Measurements from ENCODE around the gene TSPAN18.

The TSPAN18 gene

DNA sequence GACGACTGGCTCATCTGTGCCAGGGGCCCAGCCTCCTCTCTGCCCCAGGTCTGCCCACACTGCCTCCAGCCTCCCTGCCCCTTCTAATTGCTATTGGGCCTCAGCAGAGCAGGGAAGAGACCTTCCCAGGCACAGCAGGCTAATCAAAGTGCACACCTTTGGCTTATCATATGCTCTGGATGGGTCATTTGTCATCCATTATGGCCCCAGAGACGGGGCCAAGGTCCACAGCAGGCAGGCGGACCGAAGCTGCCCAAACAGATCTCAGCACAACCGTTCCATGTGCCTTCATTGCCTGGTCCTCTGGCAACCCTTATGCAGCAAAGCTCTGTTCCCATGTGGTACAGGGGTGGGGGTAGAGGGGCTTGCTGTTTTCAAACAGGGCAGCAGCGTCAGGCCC, 157.3 kb downstream of the TSPAN18 start:
- TF ChIP-seq, protein P1, sequence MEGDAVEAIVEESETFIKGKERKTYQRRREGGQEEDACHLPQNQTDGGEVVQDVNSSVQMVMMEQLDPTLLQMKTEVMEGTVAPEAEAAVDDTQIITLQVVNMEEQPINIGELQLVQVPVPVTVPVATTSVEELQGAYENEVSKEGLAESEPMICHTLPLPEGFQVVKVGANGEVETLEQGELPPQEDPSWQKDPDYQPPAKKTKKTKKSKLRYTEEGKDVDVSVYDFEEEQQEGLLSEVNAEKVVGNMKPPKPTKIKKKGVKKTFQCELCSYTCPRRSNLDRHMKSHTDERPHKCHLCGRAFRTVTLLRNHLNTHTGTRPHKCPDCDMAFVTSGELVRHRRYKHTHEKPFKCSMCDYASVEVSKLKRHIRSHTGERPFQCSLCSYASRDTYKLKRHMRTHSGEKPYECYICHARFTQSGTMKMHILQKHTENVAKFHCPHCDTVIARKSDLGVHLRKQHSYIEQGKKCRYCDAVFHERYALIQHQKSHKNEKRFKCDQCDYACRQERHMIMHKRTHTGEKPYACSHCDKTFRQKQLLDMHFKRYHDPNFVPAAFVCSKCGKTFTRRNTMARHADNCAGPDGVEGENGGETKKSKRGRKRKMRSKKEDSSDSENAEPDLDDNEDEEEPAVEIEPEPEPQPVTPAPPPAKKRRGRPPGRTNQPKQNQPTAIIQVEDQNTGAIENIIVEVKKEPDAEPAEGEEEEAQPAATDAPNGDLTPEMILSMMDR (conservative IDR thresholded peaks at IDR 0.05; ENCODE audit: low read length), result no peak
- no peak for TF ChIP-seq EZH2phosphoT487 (IDR thresholded peaks at IDR 0.05; ENCODE audit: borderline replicate concordance)
- no peaks in the 10 kb centered on the region for H4K20me1 ChIP-seq (ENCODE audit: insufficient read depth, low read length, poor library complexity, severe bottlenecking)
- H3K4me3 ChIP-seq (ENCODE audit: low read length, poor library complexity, severe bottlenecking), result no peak overlapping the region
- no peaks in the 10 kb centered on the region for H3K36me3 ChIP-seq (ENCODE audit: insufficient read depth, low read length)
- H3K27me3 ChIP-seq (ENCODE audit: insufficient read depth, low read length, poor library complexity, severe bottlenecking), result no peaks in the 10 kb centered on the region
- no peak overlapping the region for H3K9ac ChIP-seq (ENCODE audit: low read depth, low read length, poor library complexity, severe bottlenecking)
- no peaks in the 10 kb centered on the region for H3K4me1 ChIP-seq (ENCODE audit: insufficient read depth, low read length, poor library complexity, severe bottlenecking)
- H3K79me2 ChIP-seq (ENCODE audit: insufficient read depth, low read length), result no peaks in the 10 kb centered on the region
- H3K9me3 ChIP-seq (ENCODE audit: insufficient read depth, low read depth, low read length), result no peaks in the 10 kb centered on the region
- H3K4me2 ChIP-seq (ENCODE audit: low read depth, low read length, poor library complexity, severe bottlenecking), result no peak overlapping the region
- H2AFZ ChIP-seq (ENCODE audit: low read length), result no peak overlapping the region
- H3F3A ChIP-seq (ENCODE audit: low read depth), result no peaks in the 10 kb centered on the region
- H3K9me2 ChIP-seq (replicated peaks; ENCODE audit: low read depth, low read length), result no peaks in the 10 kb centered on the region

DNA sequence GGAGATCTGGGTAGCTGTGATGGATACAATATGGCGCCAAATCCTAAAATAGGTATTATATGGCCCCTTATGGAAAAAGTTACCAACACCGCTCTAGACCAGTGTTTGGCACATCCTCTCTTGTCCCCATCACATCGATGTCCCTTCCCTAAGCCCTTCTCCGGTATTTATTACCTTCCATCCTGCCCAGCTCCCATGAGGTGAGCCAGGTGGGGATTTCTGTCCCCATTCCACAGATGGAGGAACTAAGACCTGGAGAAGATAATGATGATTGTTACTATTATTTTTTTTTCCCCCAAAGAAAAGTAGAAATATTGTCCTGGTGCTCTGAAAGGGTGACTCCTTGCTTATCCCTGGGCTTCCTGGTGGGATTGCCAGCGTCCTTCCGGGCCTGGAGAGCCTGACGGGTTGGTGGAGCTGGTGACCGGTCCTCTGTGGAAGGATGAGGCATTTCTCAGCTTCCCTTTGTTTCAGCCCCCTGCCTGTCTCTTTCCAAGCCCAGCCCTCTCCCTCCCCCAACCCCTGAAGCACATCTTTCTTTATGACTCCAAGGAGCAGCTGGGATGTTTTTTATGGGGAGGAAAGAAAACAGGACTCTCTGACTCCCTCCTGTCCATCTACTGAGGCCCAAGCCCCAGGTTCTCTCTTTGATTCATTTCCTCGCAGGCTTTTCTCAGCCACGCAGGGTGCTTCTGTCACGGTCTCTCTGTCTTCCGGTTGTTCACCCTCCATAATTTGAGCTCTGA, 158.5 kb downstream of the TSPAN18 start:
- Histone ChIP-seq H4K20me1 (ENCODE audit: insufficient read depth, low read length, poor library complexity, severe bottlenecking) (no peaks in the 10 kb centered on the region), H3K4me2 (ENCODE audit: low read depth, low read length, poor library complexity, severe bottlenecking) (no peak overlapping the region), H3K9me2 (replicated peaks; ENCODE audit: low read depth, low read length) (no peaks in the 10 kb centered on the region), H3K9ac (ENCODE audit: low read depth, low read length, poor library complexity, severe bottlenecking) (no peak overlapping the region), H3K9me3 (ENCODE audit: insufficient read depth, low read depth, low read length) (no peaks in the 10 kb centered on the region), H3K4me1 (ENCODE audit: insufficient read depth, low read length, poor library complexity, severe bottlenecking) (no peaks in the 10 kb centered on the region), H3K79me2 (ENCODE audit: insufficient read depth, low read length) (no peaks in the 10 kb centered on the region), H3F3A (ENCODE audit: low read depth) (no peaks in the 10 kb centered on the region), H3K36me3 (ENCODE audit: insufficient read depth, low read length) (no peaks in the 10 kb centered on the region), H2AFZ (ENCODE audit: low read length) (no peak overlapping the region), H3K4me3 (ENCODE audit: low read length, poor library complexity, severe bottlenecking) (no peak overlapping the region), H3K27me3 (ENCODE audit: insufficient read depth, low read length, poor library complexity, severe bottlenecking) (no peaks in the 10 kb centered on the region)
- TF ChIP-seq, protein P1 (conservative IDR thresholded peaks at IDR 0.05; ENCODE audit: low read length), result no peak
- no peak for TF ChIP-seq EZH2phosphoT487 (IDR thresholded peaks at IDR 0.05; ENCODE audit: borderline replicate concordance)

DNA sequence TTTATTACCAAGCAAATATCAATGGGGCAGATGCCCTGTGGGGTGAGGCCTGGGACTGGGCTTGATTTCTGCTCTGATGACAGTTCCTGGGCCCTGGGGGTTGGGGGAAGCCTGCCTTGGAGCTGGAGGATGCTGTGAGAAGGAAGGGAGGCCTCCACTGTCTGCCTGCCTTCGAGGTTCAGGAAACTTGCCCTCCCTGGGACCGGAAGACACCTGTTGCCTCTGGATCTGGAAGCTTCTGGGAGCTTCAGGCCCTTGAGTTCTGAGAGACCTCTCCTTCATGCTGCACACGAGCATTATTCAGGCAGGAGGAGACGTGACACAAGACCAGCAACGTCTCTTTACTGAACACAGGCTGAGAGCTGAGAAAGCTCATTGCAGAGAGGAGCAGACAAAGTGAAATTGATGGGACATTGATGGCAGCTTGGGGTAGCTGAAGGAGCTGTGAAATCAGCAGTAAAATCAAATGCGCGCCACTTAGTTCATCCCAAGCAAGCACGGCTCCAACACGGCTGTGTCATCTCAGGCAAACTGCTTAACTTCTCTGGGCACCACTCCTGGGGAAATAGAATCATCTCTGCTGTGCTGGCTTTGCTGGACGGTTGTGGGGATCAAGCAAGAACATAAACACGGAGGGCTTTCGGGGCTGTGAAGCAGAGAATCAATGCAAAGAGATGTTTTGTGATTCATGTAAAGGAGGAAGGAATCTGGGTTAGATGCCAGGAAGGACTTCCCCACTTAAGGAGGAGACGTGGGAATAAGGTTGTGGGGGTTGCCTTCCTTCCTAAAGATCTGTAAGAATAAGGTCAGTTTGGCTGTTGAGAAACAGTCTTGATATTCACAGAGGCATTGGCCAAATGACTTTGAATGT, 159.4 kb downstream of the TSPAN18 start:
- no peaks in the 10 kb centered on the region for H4K20me1 ChIP-seq (ENCODE audit: insufficient read depth, low read length, poor library complexity, severe bottlenecking)
- H3K9ac ChIP-seq (ENCODE audit: low read depth, low read length, poor library complexity, severe bottlenecking), result no peak overlapping the region
- TF ChIP-seq EZH2phosphoT487 (IDR thresholded peaks at IDR 0.05; ENCODE audit: borderline replicate concordance), result no peak
- TF ChIP-seq, protein P1 (conservative IDR thresholded peaks at IDR 0.05; ENCODE audit: low read length), result no peak
- no peaks in the 10 kb centered on the region for H3K36me3 ChIP-seq (ENCODE audit: insufficient read depth, low read length)
- no peaks in the 10 kb centered on the region for H3K9me3 ChIP-seq (ENCODE audit: insufficient read depth, low read depth, low read length)
- H3K4me3 ChIP-seq (ENCODE audit: low read length, poor library complexity, severe bottlenecking), result no peak overlapping the region
- H3K4me2 ChIP-seq (ENCODE audit: low read depth, low read length, poor library complexity, severe bottlenecking), result no peak overlapping the region
- no peaks in the 10 kb centered on the region for H3K79me2 ChIP-seq (ENCODE audit: insufficient read depth, low read length)
- no peaks in the 10 kb centered on the region for H3K27me3 ChIP-seq (ENCODE audit: insufficient read depth, low read length, poor library complexity, severe bottlenecking)
- no peak overlapping the region for H2AFZ ChIP-seq (ENCODE audit: low read length)
- H3K9me2 ChIP-seq (replicated peaks; ENCODE audit: low read depth, low read length), result no peaks in the 10 kb centered on the region
- no peaks in the 10 kb centered on the region for H3K4me1 ChIP-seq (ENCODE audit: insufficient read depth, low read length, poor library complexity, severe bottlenecking)
- no peaks in the 10 kb centered on the region for H3F3A ChIP-seq (ENCODE audit: low read depth)
